PC-3 (cell line): Measurements from ENCODE around the gene LAMA5. TPM values are rescaled to one million over a fixed set of nuclear protein-coding genes. Genes with fewer than 3 reads are reported as not detected.

Experiments
- ATAC-seq: fragments of 200-7000 bp; cut with Tn5 transposase; 2 replicates; pipeline ENCODE4 v1.9.1; 2020; ENCODE audit warnings: mild to moderate bottlenecking, moderate library complexity
- BruUV-seq: library from RNA; stranded (reverse); fragments of 400-500 nt; replicated peaks from 2 replicates; lab custom pipeline; 2021; lab: Mats Ljungman, UMichigan
- CTCF ChIA-PET: fragments of 300-600 bp; sonication (Branson Sonifier 250); formaldehyde crosslinking; loops from one replicate; lab custom pipeline; 2022; ENCODE audit warnings: antibody characterized with exemption; lab: Charles Lee
- POLR2A ChIA-PET: fragments of 300-600 bp; sonication (Branson Sonifier 250); formaldehyde crosslinking; loops from one replicate; lab custom pipeline; 2022; ENCODE audit warnings: antibody characterized with exemption; ENCODE audit not compliant: unreplicated experiment; lab: Charles Lee
- DNase-seq: peaks from one replicate; pipeline ENCODE4 v3.0.0-alpha.2; 2015
- H2AFZ ChIP-seq: fragments of 300-600 bp; sonication (generic); 2 replicates; pipeline ENCODE4 v1.6.0; 2016; ENCODE audit warnings: antibody characterized with exemption, low read length
- H3F3A ChIP-seq: fragments of 300-600 bp; sonication (generic); one replicate; pipeline ENCODE4 v1.6.0; 2017; ENCODE audit warnings: antibody characterized with exemption, low read length, control low read depth, mild to moderate bottlenecking; ENCODE audit not compliant: unreplicated experiment
- H3K27ac ChIP-seq: fragments of 300-600 bp; sonication (generic); 2 replicates; pipeline ENCODE4 v1.5.1; 2016; ENCODE audit warnings: mild to moderate bottlenecking, low read length
- H3K27me3 ChIP-seq: fragments of 300-600 bp; sonication (generic); 2 replicates; pipeline ENCODE4 v1.6.1; 2016; ENCODE audit warnings: low read length, mixed read lengths
- H3K36me3 ChIP-seq: fragments of 300-600 bp; sonication (generic); 2 replicates; pipeline ENCODE4 v1.6.1; 2016; ENCODE audit warnings: low read depth, mixed run types, low read length, mixed read lengths
- H3K4me1 ChIP-seq: fragments of 300-600 bp; sonication (generic); 2 replicates; pipeline ENCODE4 v1.5.1; 2016; ENCODE audit warnings: low read length; ENCODE audit not compliant: insufficient read depth
- H3K4me2 ChIP-seq: fragments of 300-600 bp; sonication (generic); 2 replicates; pipeline ENCODE4 v1.6.0; 2016; ENCODE audit warnings: low read length
- H3K4me3 ChIP-seq: fragments of 300-600 bp; sonication (generic); 2 replicates; pipeline ENCODE4 v1.5.1; 2016; ENCODE audit warnings: mild to moderate bottlenecking, low read length, mixed read lengths
- H3K79me2 ChIP-seq: fragments of 300-600 bp; sonication (generic); 2 replicates; pipeline ENCODE4 v1.6.1; 2017; ENCODE audit warnings: low read length, mixed read lengths
- H3K9ac ChIP-seq: fragments of 300-600 bp; sonication (generic); 2 replicates; pipeline ENCODE4 v1.6.0; 2016; ENCODE audit warnings: mild to moderate bottlenecking, low read length
- H3K9me2 ChIP-seq: fragments of 300-600 bp; sonication (generic); replicated peaks from 2 replicates; pipeline ENCODE4 v1.6.1; 2016; ENCODE audit warnings: mixed run types, low read length, mixed read lengths
- H3K9me3 ChIP-seq: fragments of 300-600 bp; sonication (generic); 2 replicates; pipeline ENCODE4 v1.6.1; 2016; ENCODE audit warnings: low read length, mixed read lengths
- H4K20me1 ChIP-seq: fragments of 300-600 bp; sonication (generic); 2 replicates; pipeline ENCODE4 v1.6.1; 2016; ENCODE audit warnings: low read length, mixed read lengths
- EZH2 ChIP-seq: fragments of 300-600 bp; sonication (generic); IDR thresholded peaks from one replicate; pipeline ENCODE4 v1.6.1; 2017; ENCODE audit warnings: antibody characterized with exemption, mild to moderate bottlenecking, low read length; ENCODE audit not compliant: unreplicated experiment
- EZH2phosphoT487 ChIP-seq: fragments of 300-600 bp; sonication (generic); IDR thresholded peaks from 2 replicates; pipeline ENCODE4 v1.6.1; 2018; ENCODE audit warnings: mild to moderate bottlenecking, antibody characterized with exemption, low read length, borderline replicate concordance
- intact Hi-C: fragments of 100-400 bp; cut with micrococcal nuclease; formaldehyde crosslinking; loops from 2 replicates; pipeline ENCODE4 v1.9.0; 2023
- total RNA-seq: library from RNA; depleted of rRNA; stranded (reverse); fragments of >200 nt; gene quantifications from 2 replicates; pipeline ENCODE4 v1.2.3, GENCODE V29; 2014
- TF ChIP-seq, protein P1 (sequence below): fragments of 300-600 bp; sonication (generic); conservative IDR thresholded peaks from 2 replicates; pipeline ENCODE4 v1.5.1; 2017; ENCODE audit warnings: antibody characterized with exemption, low read depth, mild to moderate bottlenecking, low read length

Gene LAMA5
- total RNA-seq, 1 experiment from 2014 or later = 196 TPM

DNA sequence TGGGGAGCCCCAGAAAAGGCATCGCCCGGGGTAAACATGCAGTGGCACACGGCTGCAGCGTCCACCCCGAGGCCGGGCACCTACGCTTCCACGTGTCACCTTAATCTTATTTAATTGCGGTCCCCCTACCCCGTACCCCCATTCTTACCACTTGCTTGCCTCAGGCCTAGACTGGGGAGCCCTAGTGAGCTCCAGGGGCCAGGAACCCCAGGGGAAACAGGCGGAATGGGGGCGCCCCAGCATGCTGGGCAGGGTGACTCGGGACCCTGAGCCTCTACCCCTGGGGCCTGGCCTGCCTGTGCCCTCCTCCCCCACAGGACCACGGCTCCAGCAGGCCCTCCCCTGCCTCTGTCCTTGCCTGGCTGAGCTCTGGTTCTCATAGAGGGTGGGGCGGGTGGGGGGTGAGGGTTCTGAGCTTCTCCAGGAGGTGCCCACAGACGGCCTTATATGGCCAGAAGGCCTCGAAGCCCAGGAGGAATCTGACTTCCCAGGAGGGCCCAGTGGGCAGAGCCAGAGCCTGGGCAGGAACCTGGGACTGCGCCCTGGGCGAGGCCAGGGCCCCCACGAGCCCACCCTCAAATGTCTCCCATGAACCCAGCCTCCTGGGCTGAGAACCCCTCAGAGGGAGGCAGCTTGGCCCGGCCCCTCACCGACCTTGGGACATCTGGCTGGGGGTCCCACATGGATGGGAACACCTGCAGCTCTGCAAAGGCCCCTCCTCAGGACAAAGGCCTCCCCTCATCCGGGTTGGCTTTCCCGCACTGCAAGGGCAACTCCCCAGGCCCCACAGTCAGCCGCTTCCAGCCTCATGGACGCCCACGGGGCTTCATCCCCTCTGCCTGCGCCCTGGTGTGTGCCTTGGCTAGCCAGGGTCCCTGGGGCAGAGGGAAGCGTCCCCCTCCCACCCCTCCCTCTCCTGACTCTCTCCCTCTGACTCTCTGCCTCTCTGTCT, 5.2 kb upstream of the LAMA5 start:
- Histone ChIP-seq H3K9ac (no peak overlapping the region), H3K4me1 (peaks cover 41% of the 10 kb centered on the region), H3F3A (no peaks in the 10 kb centered on the region), H3K79me2 (no peaks in the 10 kb centered on the region), H3K9me2 (no peaks in the 10 kb centered on the region), H4K20me1 (no peaks in the 10 kb centered on the region), H3K27ac (no peak overlapping the region), H3K4me3 (no peak overlapping the region), H2AFZ (no peak overlapping the region), H3K4me2 (no peak overlapping the region), H3K27me3 (no peaks in the 10 kb centered on the region), H3K36me3 (no peaks in the 10 kb centered on the region), H3K9me3 (no peaks in the 10 kb centered on the region)
- POLR2A ChIA-PET = no interaction called here
- ATAC-seq (no peak), DNase-seq (no peak)
- CTCF ChIA-PET = interaction anchor here (1.0 kb wide), 1 partner anchor 10 kb away, joined by 6 read pairs; no protein-coding TSS in a partner anchor
- no TSS peak for BruUV-seq
- TF ChIP-seq EZH2phosphoT487 (no peak), EZH2 (no peak)
- TF ChIP-seq, protein P1, sequence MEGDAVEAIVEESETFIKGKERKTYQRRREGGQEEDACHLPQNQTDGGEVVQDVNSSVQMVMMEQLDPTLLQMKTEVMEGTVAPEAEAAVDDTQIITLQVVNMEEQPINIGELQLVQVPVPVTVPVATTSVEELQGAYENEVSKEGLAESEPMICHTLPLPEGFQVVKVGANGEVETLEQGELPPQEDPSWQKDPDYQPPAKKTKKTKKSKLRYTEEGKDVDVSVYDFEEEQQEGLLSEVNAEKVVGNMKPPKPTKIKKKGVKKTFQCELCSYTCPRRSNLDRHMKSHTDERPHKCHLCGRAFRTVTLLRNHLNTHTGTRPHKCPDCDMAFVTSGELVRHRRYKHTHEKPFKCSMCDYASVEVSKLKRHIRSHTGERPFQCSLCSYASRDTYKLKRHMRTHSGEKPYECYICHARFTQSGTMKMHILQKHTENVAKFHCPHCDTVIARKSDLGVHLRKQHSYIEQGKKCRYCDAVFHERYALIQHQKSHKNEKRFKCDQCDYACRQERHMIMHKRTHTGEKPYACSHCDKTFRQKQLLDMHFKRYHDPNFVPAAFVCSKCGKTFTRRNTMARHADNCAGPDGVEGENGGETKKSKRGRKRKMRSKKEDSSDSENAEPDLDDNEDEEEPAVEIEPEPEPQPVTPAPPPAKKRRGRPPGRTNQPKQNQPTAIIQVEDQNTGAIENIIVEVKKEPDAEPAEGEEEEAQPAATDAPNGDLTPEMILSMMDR = no peak
- intact Hi-C loops = no loop called here

- DNase-seq (no peak), ATAC-seq (no peak)
- Histone ChIP-seq H3K9me2 (no peaks in the 10 kb centered on the region), H3K36me3 (no peaks in the 10 kb centered on the region), H3K27ac (no peak overlapping the region), H3K27me3 (no peaks in the 10 kb centered on the region), H4K20me1 (no peaks in the 10 kb centered on the region), H3K9me3 (no peaks in the 10 kb centered on the region), H3K4me1 (peaks cover 41% of the 10 kb centered on the region), H3K4me3 (no peak overlapping the region), H3F3A (no peaks in the 10 kb centered on the region), H3K9ac (no peak overlapping the region), H3K79me2 (peaks cover 3% of the 10 kb centered on the region), H2AFZ (no peak overlapping the region), H3K4me2 (no peak overlapping the region)
- intact Hi-C loops = no loop called here
- ChIA-PET CTCF (interaction anchor here (1.0 kb wide), 1 partner anchor 11 kb away, joined by 6 read pairs; no protein-coding TSS in a partner anchor), POLR2A (no interaction called here)
- BruUV-seq = no TSS peak
- TF ChIP-seq EZH2 (no peak), EZH2phosphoT487 (no peak)
- TF ChIP-seq, protein P1 = no peak
These were observed 4.5 kb upstream of the LAMA5 start for GRCh38 chr20:62371588-62372041.
